KBM-7 (cell line): ENCODE results near the gene MADD.
A peak's percentile ranks its signal among the peaks of the same experiment; 100 is the strongest.

Source experiments
- DNase-seq: peaks from one replicate; pipeline ENCODE4 v3.0.0-alpha.2; 2015
- in situ Hi-C: fragments of 300-500 bp; cut with MboI; formaldehyde crosslinking; loops from 2 replicates; pipeline ENCODE4 v1.14.3; 2020; ENCODE audit warnings: low sequenced_read_pairs, low pct_unique_long_range_greater_than_20kb, mixed read lengths

The MADD gene

GRCh38 chr11:47347137-47347536 lies 77.2 kb downstream of the MADD start:
- in situ Hi-C loops, result no loop called here
- DNase-seq, result no peak

GRCh38 chr11:47348131-47348802 lies 78.3 kb downstream of the MADD start:
- no peak for DNase-seq
- in situ Hi-C loops, result no loop called here

DNA sequence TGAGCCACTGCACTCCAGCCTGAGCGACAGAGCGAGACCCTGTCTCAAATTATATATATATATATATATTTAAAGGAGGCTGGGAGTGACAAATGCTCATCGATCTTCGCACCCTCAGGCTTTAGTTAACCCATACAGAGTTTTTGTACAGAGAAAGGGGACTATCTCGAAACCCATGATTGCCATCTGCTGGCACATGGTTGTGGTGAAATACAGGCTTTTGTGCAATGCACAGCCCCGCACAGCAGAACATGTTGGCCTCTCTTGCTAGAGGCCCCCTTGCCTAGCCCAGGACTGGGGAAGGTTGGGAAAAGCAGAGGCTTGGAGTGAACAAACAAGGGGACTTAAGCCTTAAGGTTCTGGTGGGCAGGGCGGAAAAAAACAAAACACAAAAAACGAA lies 78.9 kb downstream of the MADD start:
- peak; percentile 41 for DNase-seq
- in situ Hi-C loops, result no loop called here

- no peak for DNase-seq
- in situ Hi-C loops, result no loop called here
Measured at GRCh38 chr11:47349521-47350095, 79.7 kb downstream of the MADD start.

DNA sequence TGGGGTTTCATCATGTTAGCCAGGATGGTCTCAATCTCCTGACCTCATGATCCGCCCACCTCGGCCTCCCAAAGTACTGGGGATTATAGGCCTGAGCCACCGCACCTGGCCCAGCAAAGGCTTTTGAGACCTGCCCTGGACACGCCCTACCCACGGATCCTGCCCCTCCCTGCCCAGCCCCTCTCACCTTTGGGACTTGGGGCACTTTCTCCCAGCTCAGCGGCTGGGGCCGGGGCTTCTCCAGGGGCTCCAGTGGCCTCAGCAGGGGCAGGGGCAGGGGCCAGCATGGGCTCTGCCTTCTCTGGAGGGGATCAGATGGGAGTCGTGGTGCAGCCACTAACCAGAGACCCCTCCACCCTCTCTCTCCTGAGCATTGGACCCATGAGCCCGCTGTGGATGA lies 80.4 kb downstream of the MADD start:
- in situ Hi-C loops, result no loop called here
- no peak for DNase-seq

DNA sequence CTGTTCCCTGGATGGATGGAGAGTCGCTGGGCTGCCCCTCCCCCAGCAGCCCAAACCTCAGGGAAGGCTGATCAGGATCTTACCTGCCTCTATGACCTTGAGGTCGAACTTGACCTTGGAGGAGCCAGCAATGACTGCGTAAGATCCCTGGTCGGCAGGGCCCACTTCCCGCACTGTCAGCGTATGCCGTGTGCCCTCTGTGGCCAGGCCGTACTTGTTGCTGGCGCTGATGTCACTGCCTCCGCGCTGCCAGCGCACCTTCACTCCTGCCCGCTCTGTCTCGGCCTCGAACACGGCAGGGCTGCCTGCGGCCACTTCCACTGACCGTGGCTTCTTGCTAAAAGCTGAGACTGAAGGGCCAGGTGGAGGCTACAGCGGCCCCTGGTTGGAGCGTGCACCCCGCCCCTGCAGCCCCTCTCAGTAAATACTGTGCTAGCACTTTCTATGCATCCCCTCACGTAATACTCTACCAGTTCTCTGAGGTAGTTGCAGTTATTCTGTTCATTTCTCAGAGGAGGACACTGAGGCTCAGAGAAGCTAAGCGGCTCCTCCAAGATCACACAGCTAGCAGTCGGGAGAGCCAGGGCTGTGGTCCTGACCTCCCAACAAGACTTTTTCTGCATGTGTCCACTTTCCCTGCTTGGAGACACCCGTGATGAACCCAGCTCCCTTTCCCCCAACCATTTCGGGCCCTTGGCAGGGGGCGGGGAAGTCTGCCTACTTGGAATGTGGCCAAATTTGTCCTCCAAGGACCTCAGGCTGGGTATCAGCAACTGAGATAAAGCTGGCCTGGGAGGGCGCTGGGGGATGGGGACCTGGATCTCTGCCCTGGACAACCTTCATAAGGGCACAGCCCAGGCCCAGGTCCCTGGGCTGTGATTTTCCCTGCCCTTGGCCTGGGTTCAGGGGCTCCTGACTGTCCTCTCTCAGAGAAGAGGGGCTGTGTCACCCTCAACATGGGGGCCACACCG lies 81.5 kb downstream of the MADD start:
- in situ Hi-C loops, result no loop called here
- no peak for DNase-seq

GRCh38 chr11:47352556-47352955 lies 82.6 kb downstream of the MADD start, which contains the start of gene MYBPC3:
Gene MYBPC3 (minus strand): TSS chr11:47352702. CDS start chr11:47352647, 55 bp downstream.
- no peak for DNase-seq
- in situ Hi-C loops, result no loop called here

DNA sequence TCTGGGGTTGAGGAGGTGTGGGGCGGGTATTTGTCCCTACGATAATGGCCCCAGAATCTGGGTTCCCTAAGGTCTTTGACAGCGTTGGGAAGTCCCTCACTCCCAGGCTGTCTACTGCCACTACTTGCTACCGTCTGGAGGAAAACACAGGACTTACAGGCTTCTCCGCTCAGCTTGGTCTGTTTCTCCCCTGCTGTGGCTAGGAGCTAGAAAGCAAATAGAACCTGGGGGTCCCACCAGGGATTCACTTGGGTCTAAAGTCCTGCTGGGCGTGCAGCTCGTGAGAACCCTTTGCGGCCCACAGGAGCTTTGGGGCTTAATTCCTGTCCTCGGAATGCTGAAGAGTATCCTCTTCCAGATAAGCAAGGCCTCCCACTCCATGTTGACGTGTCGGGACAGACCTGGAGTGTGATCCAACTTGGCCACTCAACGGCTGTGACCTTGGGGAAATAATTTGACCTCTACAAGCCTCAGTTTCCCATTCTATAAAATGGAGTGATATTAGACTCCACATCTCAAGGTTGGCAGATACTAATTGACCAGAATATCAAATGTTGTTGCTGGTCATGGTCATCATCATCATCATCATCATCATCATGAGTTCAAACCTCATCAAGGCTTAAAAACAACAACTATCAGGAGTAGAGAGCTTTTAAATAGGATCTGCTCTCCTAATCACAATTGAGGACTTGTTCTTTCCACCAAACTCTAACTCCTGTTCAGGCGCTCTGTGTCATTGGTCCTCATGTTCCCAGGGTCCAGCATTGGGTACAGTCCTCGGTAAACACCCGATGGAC lies 84.2 kb downstream of the MADD start:
- no peak for DNase-seq
- in situ Hi-C loops, result no loop called here

- DNase-seq, result no peak
- in situ Hi-C loops, result no loop called here
Measured at GRCh38 chr11:47354913-47355282, 85.0 kb downstream of the MADD start.

- no peak for DNase-seq
- in situ Hi-C loops, result no loop called here
Measured at GRCh38 chr11:47355283-47356128, 85.6 kb downstream of the MADD start.

DNA sequence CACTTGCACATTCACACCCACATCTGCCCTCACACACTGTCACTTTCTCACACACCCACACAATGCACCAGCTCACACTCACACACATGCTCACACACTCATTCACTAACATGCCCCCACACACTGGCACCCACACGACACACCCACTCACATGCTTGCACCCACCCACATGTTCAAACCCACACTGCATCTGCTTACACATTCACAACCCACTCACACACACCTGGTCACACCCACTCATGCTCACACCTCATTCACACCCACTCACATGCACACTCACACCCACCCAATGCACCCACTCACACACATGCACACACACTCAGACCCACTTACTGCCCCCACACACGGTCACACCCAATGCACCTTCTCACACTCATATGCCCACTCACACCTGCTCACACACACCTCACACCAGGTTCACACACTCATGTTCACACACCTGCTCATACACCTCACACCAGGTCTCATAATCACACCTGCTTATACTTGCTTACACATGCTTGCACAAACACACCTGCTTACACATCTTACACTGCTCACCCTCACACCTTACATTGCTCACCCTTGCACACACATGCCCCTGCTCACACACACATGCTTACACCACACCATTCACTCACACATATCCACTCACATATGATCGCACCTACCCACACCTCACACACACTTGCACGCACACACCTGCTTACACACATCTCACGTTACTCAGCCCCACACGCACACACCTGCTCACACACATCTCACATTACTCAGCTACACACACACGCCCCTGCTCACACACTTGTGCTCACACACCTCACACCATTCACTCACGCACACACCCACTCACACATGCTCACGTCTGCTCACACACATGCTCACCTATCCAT lies 86.4 kb downstream of the MADD start:
- no peak for DNase-seq
- in situ Hi-C loops, result no loop called here

- in situ Hi-C loops, result no loop called here
- no peak for DNase-seq
Measured at GRCh38 chr11:47356998-47357329, 87.0 kb downstream of the MADD start.

DNA sequence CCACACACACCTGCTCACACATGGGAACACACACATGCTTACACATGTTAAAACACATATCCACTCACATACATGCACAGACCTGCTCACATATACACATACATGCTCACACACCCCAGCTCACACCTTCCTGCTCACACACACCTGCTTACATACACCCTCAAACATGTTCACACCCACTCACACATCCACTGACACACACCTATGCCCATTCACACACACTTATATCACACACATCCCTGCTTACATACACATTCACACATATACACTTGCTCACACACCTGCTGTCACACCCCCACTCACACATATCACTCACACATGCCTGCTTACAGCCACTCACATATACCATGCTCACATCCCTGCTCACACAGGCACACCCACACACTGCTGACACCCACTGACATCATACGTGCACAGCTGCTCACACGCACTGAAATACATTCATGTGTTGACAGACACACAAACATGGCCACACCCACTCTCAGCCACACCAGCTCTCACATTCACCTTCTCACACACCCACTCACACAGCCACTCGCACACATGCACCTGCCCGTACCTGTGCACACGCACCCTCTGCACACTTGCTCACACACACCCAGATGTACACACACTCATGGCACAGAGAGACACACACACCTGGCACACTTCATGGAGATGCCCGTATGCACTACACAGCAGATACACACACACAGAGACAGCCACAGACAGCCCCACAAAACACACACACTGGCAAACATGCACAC lies 88.2 kb downstream of the MADD start:
- in situ Hi-C loops, result no loop called here

DNA sequence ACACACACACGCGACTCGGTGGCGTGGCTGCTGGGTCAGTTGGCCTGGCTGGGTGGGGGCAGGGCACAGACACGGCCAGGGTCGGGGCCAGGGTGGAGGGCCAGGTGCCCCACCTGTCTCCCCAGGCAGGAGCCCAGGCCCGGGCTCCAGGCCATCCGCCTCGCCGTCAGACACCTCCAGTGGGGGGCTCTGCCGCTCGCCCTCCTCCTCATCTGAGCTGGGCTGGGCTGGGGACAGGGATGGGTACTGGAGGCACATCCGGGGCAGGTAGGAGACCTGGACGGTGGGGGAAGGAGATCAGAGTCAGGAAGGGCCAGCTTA lies 88.8 kb downstream of the MADD start:
- in situ Hi-C loops, result no loop called here
- DNase-seq, result no peak

More for the DNA sequence above, 88.2 kb downstream of the MADD start:
- no peak for DNase-seq

- DNase-seq, result no peak
- in situ Hi-C loops, result no loop called here
Measured at GRCh38 chr11:47359162-47359561, 89.2 kb downstream of the MADD start.

DNA sequence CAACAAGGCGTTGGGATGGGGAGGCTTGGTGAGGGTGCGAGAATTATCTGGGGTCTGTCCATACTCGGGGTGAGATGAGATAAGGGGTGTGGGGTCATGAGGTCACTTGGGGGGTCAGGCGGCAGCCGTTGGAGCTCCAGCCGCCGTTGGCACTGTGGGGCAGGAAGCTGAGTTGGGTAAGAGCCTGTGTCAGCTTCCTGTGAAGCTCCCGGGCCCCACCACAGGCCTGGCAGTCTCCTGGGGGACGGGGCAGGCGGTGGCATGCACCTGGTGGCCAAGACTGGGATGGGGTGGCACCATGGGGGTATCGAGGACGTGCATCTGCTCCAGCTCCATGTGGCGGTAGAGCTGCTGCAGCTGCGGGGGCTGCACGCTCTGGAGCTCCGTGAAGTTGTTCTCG lies 89.7 kb downstream of the MADD start:
- in situ Hi-C loops, result no loop called here
- DNase-seq, result peak; percentile 44

DNA sequence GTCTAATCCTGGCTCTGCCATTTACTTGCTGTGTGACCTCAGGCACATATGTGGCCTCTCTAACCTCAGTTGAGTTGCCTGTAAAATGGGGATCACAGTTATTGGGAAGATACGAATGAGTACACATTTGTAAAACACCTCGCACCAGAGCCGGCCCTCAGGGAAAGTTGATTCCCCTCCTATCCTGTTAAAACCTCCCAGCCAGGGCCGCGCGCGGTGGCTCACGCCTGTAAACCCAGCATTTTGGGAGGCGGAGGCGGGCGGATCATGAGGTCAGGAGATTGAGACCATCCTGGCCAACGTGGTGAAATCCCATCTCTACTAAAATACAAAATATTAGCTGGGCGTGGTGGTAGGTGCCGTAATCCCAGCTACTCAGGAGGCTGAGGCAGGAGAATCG lies 90.4 kb downstream of the MADD start:
- in situ Hi-C loops, result no loop called here
- DNase-seq, result no peak
